ENCODE measurements around the gene HSD3B7.
"Not testable (repeated sequence)": the region's sequence is repeated elsewhere in the genome, so short reads cannot be mapped to it uniquely, and the experiment has no call there.

HSD3B7 gene

DNA sequence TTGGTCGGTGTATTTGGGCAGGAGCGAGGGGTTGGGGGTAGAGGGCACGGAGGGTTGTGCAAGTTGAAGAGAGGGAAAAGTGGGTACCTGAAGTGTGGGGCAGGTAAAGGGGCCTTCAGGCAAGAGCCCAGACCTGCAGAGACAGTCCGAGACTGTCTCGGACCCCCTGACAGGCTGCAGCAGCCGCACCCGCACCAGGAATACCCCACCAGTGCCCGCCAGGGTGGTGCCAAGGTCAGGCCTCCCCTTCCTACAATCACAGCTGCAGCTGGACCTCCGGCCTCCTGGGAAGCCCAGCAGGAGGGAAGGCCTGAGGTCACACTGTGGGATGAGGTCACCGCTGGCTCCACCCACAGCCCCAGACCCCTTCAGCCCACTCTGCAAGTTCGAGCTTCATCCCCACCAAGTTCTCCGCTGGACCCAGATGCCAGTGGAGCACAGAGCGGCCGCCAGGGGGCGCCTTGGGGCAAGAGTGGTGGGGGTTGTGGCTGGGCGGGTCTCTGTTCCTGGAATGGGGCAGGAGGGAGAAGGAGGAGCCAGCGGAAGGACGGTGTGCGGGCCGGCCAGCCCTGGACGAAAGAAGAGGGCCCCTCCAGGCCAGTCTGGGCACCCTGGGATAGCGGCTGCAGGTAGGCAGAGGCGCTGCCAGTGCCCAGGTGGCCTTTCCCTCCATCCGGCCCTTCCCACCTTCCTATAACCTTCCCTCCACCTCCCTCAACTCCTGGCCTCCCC is at the start of gene HSD3B7:
HSD3B7 (plus strand) TSS at position 539 of the 732 bp plus-strand sequence. CDS start 452 bp downstream, outside the sequence.
- peak; percentile 76 for DNase-seq (ENCODE audit: low spot score)

DNA sequence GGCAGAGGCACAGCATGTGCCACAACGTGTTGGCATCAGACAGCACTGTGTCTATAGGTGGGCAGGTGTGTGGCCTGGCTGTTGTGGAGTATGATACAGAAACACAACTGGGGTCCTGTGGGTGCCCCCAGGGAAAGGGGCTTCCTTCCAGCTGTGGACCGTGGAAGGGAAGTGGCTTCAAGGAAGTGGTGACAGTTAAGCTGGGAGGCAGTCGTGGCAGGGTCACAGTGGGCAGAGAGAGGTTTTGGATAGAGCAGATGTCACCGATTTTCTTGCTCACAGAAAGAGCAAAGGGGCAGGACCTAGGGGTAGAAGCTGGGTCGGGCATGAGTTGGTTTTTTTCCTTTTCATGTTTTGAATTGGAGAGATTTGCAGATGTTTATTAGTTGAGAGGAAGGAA is 47.3 kb upstream of the HSD3B7 start:
- no peak for DNase-seq (ENCODE audit: low spot score)

DNA sequence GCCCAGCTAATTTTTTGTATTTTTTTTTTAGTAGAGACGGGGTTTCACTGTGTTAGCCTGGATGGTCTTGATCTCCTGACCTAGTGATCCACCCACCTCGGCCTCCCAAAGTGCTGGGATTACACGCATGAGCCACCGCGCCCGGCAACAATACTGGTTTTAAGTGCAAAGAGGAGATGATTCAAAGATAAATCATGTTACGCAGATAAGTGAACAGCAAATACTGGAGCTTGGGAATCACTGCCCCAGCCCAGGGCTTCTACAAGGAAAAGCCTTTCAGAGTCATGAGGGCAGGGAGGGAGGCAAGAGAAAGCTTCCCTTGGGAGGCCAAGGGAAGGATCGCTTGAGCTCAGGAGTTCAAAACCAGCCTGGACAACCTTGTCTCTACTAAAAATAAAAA is 45.4 kb upstream of the HSD3B7 start:
- not testable (repeated sequence) for DNase-seq (ENCODE audit: low spot score)

DNA sequence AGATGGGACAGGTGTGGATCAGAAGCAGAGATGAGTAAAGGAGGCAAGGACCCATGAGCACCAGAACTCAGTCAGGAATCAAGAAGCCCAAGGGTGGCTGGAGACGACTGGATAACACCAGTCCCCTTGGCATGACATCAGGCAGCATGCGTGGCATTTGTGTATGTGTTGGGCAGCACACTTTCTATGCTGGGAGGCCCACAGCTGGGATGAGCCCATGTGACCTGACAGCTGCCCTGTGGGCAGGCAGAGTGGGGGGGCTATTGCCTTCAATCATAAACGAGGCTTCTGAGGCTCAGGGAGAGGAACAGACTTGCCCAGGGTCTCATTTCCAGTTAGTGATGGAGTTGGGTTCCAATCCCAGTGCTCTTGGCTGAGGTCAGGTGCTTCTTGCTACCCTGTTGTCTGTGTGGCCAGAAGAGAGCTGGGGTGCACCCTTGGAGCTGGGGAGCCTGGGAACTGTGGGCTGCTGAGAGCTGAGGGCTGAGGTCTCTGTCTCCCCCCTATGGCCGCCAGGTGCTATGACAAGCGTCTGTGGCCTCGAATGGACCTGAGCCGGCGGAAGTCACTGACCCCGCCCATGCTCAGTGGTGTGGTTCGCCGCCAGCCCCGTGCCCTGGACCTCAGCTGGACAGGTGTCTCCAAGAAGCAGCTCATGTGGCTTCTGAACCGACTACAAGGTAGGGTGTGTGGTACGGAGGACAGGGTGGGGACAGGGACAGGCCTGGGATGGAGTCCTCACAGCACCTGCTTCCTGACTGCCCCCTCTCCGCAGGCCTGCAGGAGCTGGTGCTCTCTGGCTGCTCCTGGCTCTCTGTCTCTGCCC is 43.2 kb upstream of the HSD3B7 start:
- DNase-seq (ENCODE audit: low spot score): peak; percentile 81

DNA sequence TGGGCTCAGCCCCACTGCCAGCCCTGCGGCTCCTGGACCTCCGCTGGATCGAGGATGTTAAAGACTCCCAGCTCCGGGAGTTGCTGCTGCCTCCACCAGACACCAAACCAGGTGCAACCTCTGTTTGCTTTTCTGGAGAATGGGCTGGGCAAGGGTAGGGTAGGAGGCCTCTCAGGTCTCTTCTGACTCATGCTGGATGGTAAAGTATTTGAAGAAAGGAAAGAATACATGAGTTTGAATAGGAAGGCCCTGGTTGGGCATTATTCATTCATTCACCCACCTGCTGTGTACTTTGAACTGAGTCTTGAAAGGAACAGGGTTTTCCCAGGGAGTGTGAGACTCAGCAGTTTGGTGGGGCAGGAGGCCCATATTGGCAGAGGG is 42.6 kb upstream of the HSD3B7 start:
- DNase-seq (ENCODE audit: low spot score): no peak

DNA sequence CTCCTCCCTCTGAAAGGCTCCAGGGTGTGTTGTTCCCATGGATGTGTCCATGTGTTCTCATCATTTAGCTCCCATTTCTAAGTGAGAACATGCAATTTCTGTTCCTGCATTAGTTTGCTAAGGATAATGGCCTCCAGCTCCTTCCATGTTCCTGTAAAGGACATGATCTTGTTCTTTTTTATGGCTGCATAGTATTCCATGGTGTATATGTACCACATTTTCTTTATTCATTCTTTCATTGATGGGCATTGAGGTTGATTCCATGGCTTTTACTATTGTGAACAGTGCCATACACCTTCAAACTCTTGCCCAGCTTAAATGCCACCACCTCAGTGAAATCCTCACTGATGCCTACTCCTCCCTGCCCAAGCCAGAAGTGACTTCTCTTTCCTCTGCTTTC is 40.7 kb upstream of the HSD3B7 start:
- no peak for DNase-seq (ENCODE audit: low spot score)

DNA sequence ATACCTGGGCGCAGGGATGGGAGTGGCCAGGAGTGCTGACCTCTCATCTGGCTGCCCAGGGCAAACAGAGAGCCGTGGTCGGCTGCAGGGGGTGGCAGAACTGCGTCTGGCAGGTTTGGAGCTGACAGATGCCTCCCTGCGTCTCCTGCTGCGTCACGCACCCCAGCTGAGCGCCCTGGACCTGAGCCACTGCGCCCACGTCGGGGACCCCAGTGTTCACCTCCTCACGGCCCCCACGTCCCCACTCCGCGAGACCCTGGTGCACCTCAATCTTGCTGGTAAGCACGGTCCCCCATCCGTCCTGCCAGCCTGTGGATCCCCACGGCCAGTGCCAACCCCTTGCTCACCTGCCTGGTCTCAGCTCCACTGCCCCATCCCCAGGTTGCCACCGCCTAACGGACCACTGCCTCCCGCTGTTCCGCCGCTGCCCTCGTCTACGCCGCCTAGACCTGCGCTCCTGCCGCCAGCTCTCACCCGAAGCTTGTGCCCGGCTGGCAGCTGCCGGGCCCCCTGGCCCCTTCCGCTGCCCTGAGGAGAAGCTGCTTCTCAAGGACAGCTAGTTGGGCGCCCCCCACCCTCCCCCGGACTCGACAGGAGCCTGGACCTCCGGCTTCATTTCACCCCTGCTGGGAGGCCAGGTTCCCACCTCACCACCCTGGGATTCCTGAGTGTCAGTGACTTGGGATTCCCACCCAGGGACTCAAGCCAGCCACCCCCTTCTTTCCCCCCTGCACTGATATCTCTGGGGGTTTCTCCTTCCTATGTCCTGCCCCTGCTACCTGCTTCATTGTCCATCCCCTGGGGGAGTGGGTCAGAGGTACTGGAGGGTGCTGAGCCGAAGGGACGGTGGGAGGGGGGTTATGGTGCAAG is 38.1 kb upstream of the HSD3B7 start:
- DNase-seq (ENCODE audit: low spot score): no peak

DNA sequence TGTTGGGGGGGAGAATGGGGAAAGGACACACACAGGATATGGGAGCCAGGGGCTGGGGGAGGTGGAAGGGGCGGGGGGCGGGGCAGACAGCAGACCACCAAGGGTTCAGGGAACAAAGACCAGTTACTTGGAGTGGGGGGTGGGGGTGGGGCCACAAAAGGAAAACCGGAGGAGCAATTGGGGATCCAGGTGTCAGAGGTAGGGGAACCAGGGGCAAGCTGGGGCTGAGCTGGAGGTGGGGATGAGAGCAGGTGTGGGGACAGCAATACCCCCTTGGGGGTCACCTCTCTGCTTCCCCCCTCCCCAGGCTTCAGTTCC is 37.5 kb upstream of the HSD3B7 start:
- no peak for DNase-seq (ENCODE audit: low spot score)

DNA sequence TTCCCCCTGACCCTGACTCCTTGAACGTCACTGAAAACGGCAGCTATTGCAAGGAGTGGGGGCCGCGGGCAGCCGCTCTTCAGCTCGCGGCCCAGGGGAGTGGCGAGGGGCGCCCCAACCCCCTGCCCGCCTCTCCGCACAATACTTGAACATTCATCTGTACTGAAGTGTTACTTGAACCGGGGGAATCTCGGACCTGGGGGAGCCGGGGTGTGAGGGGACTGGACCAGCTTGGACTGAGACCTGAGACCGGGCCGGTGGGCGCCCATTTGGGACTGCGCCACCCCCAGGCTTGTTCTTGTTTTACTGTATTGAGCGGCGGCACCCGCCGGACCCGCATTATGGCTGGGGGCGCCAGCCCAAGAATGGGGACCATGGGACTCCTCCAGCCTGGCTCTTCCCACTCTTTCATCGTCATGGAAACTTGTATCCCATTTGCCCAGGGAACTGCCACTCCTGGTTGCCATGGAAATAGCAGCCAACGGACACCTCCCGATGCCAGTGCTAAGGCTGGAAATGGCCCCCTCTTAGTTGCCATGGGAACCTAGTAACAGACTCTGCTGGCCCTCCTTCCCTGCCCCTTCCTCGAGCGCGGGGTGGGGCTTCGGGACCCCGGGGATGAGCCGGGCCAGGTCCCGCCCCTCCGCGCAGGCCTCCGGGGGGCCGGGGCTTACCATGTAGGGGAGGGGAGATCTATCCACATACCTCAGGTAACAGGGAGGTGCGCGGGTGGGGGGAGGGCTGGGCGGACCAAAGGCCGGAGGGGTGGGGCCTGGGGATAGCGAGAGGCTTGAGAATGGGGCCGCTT is 36.9 kb upstream of the HSD3B7 start:
- peak; percentile 19 for DNase-seq (ENCODE audit: low spot score)

DNA sequence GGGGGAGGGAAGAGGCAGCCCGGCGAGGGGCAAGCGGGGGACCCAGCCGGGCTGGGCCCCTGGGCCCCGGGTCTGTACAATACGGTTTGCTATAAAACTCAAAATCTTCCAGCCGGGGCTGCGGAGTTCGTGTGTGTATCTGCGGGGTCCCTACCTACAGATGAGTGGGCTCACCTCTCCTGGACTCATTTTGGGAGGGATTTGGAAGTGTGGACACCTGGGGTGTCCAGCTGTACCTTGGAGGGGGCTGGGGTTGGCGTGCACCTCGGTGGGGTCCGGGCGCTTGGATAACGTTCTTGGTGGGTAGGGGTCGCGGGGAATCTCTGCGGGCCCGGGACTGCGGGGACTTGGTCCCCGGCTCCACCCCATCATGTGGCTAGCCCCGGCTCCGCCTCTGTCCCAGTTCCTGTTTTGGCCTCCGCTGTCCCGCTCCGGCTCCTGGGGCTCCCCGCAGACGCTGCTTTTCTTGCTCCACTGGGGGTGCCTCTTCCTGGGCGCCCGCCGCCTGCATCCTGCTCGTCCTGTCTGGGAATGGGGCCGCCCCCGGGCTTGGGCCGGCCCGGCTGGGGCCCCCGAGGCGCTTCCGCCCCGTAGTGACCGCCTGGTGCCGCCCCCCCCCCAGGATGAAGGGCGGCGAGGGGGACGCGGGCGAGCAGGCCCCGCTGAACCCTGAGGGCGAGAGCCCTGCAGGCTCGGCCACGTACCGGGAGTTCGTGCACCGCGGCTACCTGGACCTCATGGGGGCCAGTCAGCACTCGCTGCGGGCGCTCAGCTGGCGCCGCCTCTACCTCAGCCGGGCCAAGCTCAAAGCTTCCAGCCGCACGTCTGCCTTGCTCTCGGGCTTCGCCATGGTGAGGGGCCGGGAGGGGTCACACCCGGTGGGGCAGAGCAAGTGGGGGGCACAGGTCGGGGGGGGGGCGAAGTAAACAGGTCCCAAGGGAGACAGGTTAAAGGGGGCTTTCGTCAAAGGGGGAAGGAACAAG is 36.0 kb upstream of the HSD3B7 start, which contains the start of gene ORAI3:
ORAI3 (plus strand) TSS at position 402 of the 983 bp plus-strand sequence; CDS start at position 624, 222 bp downstream.
- peak; percentile 71 for DNase-seq (ENCODE audit: low spot score)

DNA sequence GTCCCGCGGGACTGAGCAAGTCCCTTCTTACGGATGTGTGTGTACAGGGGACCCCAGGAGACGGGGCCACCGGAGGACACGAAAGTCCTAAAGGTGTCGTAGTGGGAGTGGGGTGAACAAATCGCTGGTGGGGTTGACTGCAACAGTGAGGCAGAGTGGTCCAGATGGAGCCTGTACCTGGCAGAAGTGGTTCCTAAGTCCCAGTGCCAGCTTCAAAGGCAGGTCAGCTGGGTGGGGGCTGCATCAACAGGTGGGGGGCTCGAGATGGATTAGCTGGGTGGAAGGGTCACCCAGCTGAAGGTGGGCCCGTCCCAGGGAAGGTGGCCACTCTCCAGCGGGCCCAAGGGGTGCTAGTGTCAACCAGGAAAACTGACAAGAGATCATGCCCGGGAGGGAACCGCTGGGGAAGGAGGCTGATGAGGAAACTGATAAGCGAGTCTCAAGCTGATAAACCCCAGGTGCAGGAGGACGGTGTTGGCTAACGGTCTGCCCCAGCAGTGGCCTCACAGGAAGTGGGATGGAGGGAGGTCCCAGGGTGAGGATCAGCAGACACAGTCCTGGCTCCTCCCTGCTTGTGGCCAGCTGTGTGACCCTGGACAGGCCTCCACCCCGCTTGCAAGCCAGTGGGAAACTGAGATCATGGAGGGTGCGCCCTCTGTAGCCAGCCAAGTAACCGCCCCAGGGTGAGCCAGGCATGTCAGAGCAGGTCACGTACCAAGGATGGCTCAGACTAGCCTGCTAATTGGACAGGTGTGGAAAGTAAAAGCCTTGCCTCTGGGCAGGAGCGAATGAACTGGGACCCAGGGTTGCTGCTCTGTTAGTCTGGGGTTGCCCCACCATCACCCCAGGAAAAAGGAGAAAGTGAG is 35.1 kb upstream of the HSD3B7 start:
- peak; percentile 58 for DNase-seq (ENCODE audit: low spot score)

DNA sequence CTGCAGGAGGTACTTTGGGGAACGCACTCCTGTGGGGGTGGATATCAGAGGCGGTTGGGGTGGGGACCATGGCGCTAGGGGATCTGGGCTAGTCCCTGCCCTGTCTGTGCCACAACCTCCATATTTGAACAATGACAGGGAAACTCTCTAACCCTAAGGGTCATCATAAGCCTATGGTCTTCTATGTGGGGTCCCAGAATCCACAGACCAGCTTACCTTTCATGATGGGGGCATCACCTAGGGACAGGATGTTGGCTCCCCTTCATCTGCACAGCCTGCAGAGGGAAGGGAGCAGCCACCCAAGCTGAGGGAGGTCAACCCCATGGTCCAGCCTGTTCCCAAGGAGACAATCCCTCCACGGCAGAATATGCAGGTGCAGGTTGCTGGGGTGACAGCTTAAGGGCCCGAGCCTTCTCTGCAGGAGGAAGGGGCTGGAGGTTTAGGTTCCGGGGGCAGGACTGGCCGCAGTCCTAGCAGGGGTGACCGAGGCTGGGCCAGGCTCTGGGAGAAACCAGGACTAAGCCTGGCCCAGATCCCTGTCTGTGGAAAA is 34.4 kb upstream of the HSD3B7 start:
- no peak for DNase-seq (ENCODE audit: low spot score)

DNA sequence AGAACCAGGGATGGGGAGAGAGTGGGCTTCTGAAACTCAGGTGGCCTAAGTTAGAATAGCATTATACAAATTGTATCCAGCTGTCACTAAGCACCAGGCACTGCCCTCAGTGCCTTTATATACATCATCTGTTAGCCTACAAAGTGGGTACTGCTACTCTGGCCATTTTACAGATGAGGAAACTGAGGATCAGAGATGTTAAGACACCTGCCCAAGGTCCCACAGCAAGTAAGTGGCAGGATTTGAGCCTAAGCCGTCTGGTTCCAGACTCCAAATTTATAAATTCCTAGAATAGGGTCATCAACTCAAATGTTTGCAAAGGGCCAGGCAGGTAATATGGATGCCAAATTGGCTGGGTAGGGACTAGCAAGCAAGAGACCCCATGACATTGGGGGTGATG is 33.8 kb upstream of the HSD3B7 start:
- no peak for DNase-seq (ENCODE audit: low spot score)

DNA sequence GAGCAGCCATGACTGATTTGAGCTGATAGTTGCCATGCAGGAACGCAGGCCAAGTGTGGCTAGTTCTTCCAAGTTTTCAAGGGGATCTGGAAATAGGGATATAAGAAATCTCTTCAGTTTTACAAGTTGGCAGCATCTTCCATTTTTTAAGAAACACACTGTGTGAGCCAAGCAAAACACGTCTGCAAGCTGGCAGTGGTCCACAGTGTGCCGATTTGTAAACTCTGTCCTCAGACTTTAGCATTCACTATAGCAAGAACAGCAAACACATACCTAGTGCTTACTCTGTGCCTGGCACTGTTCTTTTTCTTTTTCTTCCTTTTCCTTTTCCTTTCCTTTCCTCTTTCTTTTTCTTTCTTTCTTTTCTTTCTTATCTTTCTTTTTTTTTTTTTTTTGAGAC is 33.3 kb upstream of the HSD3B7 start:
- DNase-seq (ENCODE audit: low spot score): no peak

DNA sequence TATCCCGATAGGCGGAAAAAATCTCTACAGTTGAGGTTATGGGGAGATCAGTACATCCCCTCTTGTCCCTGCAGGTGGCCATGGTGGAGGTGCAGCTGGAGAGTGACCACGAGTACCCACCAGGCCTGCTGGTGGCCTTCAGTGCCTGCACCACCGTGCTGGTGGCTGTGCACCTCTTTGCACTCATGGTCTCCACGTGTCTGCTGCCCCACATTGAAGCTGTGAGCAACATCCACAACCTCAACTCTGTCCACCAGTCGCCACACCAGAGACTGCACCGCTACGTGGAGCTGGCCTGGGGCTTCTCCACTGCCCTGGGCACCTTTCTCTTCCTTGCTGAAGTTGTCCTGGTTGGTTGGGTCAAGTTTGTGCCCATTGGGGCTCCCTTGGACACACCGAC is 31.9 kb upstream of the HSD3B7 start:
- DNase-seq (ENCODE audit: low spot score): no peak

DNA sequence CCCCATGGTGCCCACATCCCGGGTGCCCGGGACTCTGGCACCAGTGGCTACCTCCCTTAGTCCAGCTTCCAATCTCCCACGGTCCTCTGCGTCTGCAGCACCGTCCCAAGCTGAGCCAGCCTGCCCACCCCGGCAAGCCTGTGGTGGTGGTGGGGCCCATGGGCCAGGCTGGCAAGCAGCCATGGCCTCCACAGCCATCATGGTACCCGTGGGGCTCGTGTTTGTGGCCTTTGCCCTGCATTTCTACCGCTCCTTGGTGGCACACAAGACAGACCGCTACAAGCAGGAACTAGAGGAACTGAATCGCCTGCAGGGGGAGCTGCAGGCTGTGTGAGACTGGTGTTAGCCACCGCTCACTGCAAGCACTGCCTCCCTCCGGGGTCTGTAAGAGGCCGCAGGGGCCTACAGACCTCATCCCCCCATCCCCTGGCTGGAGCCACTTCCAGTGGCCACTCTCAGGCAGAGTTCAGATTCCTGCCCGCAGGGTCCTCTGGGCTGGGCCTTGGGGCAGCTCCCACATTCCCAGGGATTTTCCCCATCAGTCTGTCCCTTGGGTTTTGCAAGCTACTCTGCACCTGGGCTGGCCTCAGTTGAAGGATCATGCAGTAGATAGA is 31.4 kb upstream of the HSD3B7 start:
- peak; percentile 94 for DNase-seq (ENCODE audit: low spot score)

DNA sequence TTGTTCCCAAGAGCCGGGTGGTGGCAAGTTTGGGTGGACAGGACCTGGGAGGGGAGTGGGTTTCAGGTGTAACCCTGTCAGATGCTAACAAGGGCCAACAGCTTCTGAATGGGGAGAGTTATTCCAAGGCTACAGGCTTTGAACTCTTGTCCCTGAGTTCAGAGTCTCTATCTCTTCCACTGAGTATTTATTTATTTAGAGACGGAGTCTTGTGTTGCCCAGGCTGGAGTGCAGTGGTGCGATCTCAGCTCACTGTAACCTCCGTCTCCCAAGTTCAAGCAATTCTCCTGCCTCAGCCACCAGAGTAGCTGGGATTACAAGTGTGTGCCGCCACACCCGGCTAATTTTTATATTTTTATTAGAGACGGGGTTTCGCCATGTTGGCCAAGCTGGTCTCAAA is 30.0 kb upstream of the HSD3B7 start:
- DNase-seq (ENCODE audit: low spot score): no peak

DNA sequence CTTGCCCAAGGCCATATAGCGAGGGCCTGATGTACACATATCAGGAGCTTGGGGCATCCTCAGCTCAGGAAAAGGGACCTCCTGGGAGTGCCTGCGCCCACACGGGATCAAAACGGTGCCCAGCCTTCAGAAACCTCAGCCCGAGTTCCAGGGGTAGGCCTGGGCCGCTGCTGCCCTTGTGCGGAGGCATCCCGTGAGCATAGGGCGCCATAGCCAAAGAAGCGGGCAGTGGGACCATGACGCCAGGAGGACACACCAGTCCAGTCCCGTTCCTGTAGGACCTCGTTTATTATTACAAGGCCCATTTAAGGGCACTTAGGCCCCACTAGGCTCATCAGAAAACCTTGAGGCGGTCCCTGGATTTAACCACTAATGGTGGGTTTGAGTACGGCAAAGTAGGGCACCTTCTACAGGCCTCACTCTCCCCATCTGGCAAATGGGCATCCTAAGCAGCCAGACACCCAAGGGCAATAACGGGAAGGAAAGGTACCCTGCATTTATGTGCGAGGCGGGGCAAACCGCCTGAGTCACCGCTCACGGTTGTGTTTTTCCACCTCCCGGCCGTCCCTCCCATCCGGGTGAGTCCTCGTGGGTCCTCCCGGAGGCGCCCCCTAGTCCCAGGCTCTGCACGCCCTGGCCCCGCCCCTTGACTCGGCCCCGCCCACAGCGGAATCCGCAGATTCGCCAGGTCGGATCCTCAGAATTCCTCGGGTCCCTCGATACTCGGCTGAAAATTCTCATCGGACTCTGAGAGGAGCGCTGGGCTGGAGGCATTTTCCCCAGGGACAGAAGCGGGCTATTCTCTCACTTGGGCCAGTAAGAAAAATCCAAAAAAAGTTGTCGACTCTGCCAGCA is 28.2 kb upstream of the HSD3B7 start:
- peak; percentile 89 for DNase-seq (ENCODE audit: low spot score)

Measured in NAMALWA (cell line).